Transverse colon (tissue), 4 donors: ENCODE measurements around the gene FEV. TPM values are rescaled to one million over a fixed set of nuclear protein-coding genes. Genes with fewer than 3 reads are reported as not detected.

Source experiments
- DNase-seq: peaks from one replicate; pipeline ENCODE4 v3.0.0-alpha.2; 2019
- H3K27ac ChIP-seq, 4 donors: fragments of 200-600 bp; sonication (generic); 2 replicates each; pipeline ENCODE4 v1.5.1; 2016 to 2018; ENCODE audit warnings: inconsistent platforms in 4 of 4
- H3K27me3 ChIP-seq: fragments of 200-600 bp; sonication (generic); 2 replicates; pipeline ENCODE4 v1.5.1; 2017; ENCODE audit warnings: inconsistent platforms
- H3K36me3 ChIP-seq, 4 donors: fragments of 200-600 bp; sonication (generic); 2 replicates each; pipeline ENCODE4 v1.5.1; 2017 to 2019; ENCODE audit warnings: inconsistent platforms in 4 of 4
- H3K4me1 ChIP-seq, 4 donors: fragments of 200-600 bp; sonication (generic); 2 replicates each; pipeline ENCODE4 v1.5.1; 2017 to 2020; ENCODE audit warnings: inconsistent platforms in 4 of 4
- H3K4me3 ChIP-seq, 4 donors: fragments of 200-600 bp; sonication (generic); 1 replicate in 1 of 4; 2 replicates in 3 of 4; pipeline versions ENCODE4 v1.5.1 to v1.6.1; 2017 to 2019; ENCODE audit warnings: inconsistent platforms in 4 of 4
- H3K9me3 ChIP-seq, 2 donors: fragments of 200-600 bp; sonication (generic); 2 replicates each; pipeline ENCODE4 v1.5.1; 2017 to 2019; ENCODE audit warnings: inconsistent platforms in 2 of 2
- EP300 ChIP-seq: sonication (generic); formaldehyde crosslinking; IDR thresholded peaks from one replicate; pipeline ENCODE4 v1.6.1; 2017; ENCODE audit warnings: antibody characterized with exemption, low read depth
- POLR2A ChIP-seq: fragments of 450-650 bp; IDR thresholded peaks from one replicate; pipeline ENCODE4 v1.6.1; 2016; ENCODE audit warnings: antibody characterized with exemption, mild to moderate bottlenecking, moderate library complexity
- POLR2AphosphoS5 ChIP-seq, 3 donors: sonication (generic); formaldehyde crosslinking; IDR thresholded peaks; one replicate each; pipeline ENCODE4 v1.6.1; 2016; ENCODE audit warnings: antibody characterized with exemption in 3 of 3
- WGBS, 2 donors: methylation state at CpG; one replicate each; pipeline ENCODE4 v1.1.5; 2018; ENCODE audit warnings: low coverage in 1 of 2; 5-methylcytosine and 5-hydroxymethylcytosine counted together
- in situ Hi-C, 4 donors: fragments of 200-750 bp; cut with MboI; loops; one replicate each; pipeline versions ENCODE4 v1.15.0 to v1.15.1; 2017; ENCODE audit warnings: low sequenced_read_pairs in 3 of 4, low pct_ligation_motif_present in 1 of 4, low pct_unique_long_range_greater_than_20kb in 1 of 4
- intact Hi-C: fragments of 100-400 bp; cut with DNase I; formaldehyde crosslinking; loops from one replicate; pipeline ENCODE4 v1.15.1; 2023; ENCODE audit warnings: low total_unique reads
- total RNA-seq, 4 donors: library from RNA; depleted of rRNA; stranded (reverse); fragments of >200 nt; gene quantifications; one replicate each; pipeline ENCODE4 v1.1.0, GENCODE V29; 2016
- TF ChIP-seq, protein P1 (sequence below), 5 experiments: fragments of 200-600 bp in 3 of 5; fragments of 450-650 bp in 2 of 5; sonication (generic) in 3 of 5; IDR thresholded peaks; 1 replicate in 2 of 5; 2 replicates in 3 of 5; pipeline ENCODE4 v1.5.1; 2016 to 2017; ENCODE audit warnings: antibody characterized with exemption in 5 of 5, inconsistent platforms in 3 of 5, mild to moderate bottlenecking in 2 of 5, moderate library complexity in 1 of 5

The FEV gene
- total RNA-seq, 4 donors from 2014 or later = 1.9 to 8.2 TPM; not detected in 2

DNA sequence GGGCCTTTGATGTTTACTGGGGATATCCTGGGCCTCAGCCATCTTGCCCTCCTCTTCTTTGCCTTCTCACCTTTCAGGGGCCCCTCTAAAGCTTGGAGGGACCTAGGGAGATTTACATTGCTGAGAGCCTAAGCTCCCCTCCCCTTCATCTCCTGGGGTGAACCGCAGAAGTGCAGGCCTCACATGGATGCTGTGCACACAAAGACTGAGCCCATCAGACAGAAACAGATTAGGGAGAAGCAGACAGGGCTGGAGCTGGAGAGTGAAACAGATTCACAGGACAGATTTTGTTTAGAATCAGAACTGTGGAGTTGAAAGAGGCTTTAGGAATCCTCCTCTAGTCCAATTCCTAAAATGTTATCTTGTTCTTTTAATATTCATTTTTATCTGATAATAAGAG is 28.9 kb downstream of the FEV start:
- no peak overlapping the region for H3K27ac ChIP-seq
- no peak for TF ChIP-seq POLR2AphosphoS5 (IDR thresholded peaks at IDR 0.05)
- DNase-seq = no peak
- no peak overlapping the region for H3K4me3 ChIP-seq
- H3K9me3 ChIP-seq = no peaks in the 10 kb centered on the region
- intact Hi-C loops (no loop called here), in situ Hi-C loops (no loop called here)
- peaks cover 91% of the 10 kb centered on the region for H3K27me3 ChIP-seq
- H3K4me1 ChIP-seq = peaks cover 0 to 18% (median 13%) of the 10 kb centered on the region in 4 donors
- WGBS, 2 donors = 50% methylated on average over 1 of the region's 1 CpG; no CpG with 5 or more reads in 1 of the 2 donors
- H3K36me3 ChIP-seq = no peaks in the 10 kb centered on the region

DNA sequence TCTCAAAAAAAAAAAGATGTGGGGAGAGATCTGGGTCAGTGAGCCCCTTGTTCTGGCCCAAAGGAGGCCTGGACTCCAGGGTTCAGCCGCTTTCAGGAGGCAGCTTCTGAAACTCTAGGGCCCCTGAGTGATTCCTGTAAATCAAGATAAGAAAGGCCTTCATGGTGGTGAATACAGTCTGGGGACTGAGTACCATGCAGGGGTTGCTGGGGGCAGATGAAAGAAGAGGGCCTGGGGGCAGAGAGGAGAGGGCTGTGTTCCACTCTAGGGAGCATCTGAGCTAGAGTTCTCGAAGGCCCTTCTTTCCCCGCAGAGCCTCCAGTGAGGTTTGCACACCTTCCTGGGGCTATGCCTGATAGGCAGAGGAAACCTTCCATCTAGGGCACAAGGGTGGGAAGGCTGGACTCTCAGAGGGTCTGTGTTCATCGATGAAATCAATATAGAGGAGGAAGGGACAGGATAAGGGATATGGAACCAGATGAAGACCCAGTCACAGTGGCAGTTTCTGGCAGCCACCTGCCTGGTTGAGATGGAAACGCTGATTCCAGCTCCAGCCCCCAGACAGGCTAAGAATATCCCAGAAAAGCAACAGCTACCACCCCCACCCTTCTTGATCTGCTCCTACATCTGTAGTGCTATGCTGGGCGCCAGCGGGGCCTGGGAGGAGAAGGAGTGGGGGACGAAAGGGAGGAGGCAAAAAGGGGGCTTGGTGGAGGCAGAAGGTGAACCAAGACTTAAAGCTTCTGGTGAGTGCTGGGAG is 30.3 kb downstream of the FEV start:
- intact Hi-C loops (no loop called here), in situ Hi-C loops (no loop called here)
- Histone ChIP-seq H3K36me3 (no peaks in the 10 kb centered on the region), H3K27me3 (peaks cover 85% of the 10 kb centered on the region), H3K9me3 (no peaks in the 10 kb centered on the region), H3K4me1 (peaks cover 0 to 8% (median 6%) of the 10 kb centered on the region in 4 donors), H3K4me3 (no peak overlapping the region), H3K27ac (no peak overlapping the region)
- no peak for TF ChIP-seq EP300
- no peak for TF ChIP-seq POLR2AphosphoS5 (IDR thresholded peaks at IDR 0.05)
- TF ChIP-seq POLR2A = no peak
- TF ChIP-seq, protein P1, sequence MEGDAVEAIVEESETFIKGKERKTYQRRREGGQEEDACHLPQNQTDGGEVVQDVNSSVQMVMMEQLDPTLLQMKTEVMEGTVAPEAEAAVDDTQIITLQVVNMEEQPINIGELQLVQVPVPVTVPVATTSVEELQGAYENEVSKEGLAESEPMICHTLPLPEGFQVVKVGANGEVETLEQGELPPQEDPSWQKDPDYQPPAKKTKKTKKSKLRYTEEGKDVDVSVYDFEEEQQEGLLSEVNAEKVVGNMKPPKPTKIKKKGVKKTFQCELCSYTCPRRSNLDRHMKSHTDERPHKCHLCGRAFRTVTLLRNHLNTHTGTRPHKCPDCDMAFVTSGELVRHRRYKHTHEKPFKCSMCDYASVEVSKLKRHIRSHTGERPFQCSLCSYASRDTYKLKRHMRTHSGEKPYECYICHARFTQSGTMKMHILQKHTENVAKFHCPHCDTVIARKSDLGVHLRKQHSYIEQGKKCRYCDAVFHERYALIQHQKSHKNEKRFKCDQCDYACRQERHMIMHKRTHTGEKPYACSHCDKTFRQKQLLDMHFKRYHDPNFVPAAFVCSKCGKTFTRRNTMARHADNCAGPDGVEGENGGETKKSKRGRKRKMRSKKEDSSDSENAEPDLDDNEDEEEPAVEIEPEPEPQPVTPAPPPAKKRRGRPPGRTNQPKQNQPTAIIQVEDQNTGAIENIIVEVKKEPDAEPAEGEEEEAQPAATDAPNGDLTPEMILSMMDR (IDR thresholded peaks at IDR 0.05) = no peak
- WGBS, 2 donors = 78 to 90% methylated on average over 5 to 8 of the region's 8 CpGs
- no peak for DNase-seq

DNA sequence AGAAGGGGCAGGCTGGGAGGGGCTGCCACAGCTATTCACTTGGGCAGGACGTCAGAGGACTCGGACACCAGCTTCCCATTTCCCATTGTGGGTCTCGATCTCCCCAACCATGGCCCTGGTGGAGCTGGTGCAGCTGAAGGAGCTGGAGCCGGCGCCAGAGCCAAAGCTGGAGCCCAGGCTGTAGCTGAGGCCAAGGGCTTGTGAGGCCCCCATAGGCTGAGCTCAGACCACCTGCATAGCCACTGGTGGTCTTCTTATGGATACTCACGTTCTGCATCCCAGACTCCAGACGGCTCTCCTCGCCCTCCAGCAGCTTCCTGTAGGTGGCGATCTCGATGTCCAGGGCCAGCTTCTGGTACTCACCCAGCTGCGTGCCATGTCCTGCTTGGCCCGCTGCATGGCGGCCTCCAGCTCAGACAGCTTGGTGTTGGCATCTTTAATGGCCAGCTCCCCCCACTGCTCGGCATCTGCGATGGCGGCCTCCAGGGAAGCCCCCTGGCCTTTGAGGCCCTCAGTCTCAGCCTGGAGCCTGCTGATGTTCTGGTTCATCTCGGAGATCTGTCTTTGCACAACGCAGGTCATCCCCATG is 31.5 kb downstream of the FEV start:
- 73% methylated on average over 18 of the region's 18 CpGs; no CpG with 5 or more reads in 1 of the 2 donors for WGBS, 2 donors
- Histone ChIP-seq H3K36me3 (no peaks in the 10 kb centered on the region), H3K4me3 (no peak overlapping the region), H3K27ac (no peak overlapping the region), H3K9me3 (no peaks in the 10 kb centered on the region), H3K4me1 (no peaks in the 10 kb centered on the region), H3K27me3 (peaks cover 84% of the 10 kb centered on the region)
- TF ChIP-seq, protein P1 (IDR thresholded peaks at IDR 0.05) = no peak
- TF ChIP-seq POLR2A (no peak), POLR2AphosphoS5 (IDR thresholded peaks at IDR 0.05) (no peak), EP300 (no peak)
- in situ Hi-C loops (no loop called here), intact Hi-C loops (no loop called here)
- DNase-seq = no peak

DNA sequence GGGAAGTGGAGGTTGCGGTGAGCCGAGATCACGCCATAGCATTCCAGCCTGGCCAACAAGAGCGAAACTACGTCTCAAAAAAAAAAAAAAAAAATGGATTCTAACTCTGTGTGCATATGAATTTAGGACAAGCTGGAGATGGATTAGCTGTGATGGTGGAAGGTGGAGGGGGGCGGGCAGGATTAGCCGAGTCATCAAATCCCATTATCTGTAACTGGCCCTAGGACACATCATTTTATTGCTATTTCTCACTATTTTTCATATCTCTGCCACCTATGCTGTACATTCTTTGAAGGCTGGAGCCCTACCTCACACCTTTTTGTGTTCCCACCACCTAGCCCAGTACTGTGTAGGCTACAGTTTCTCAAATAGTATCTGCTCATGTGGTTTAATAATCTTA is 32.8 kb downstream of the FEV start:
- Histone ChIP-seq H3K27ac (no peak overlapping the region), H3K36me3 (no peaks in the 10 kb centered on the region), H3K27me3 (peaks cover 72% of the 10 kb centered on the region), H3K4me3 (no peak overlapping the region), H3K9me3 (no peaks in the 10 kb centered on the region), H3K4me1 (no peaks in the 10 kb centered on the region)
- 94 to 98% methylated on average over 7 of the region's 7 CpGs for WGBS, 2 donors
- intact Hi-C loops (no loop called here), in situ Hi-C loops (no loop called here)
- DNase-seq = no peak
- no peak for TF ChIP-seq POLR2A
- TF ChIP-seq, protein P1 (IDR thresholded peaks at IDR 0.05) = no peak
- no peak for TF ChIP-seq POLR2AphosphoS5 (IDR thresholded peaks at IDR 0.05)
- no peak for TF ChIP-seq EP300
